MM.1S (cell line): Measurements from ENCODE around the gene SCIN.
"Not testable (repeated sequence)": the region's sequence is repeated elsewhere in the genome, so short reads cannot be mapped to it uniquely, and the experiment has no call there.

Source experiments
- EZH2 ChIP-seq: fragments of 300-600 bp; sonication (generic); optimal IDR thresholded peaks from 2 replicates; pipeline ENCODE3; 2017; ENCODE audit warnings: low read depth, mild to moderate bottlenecking, antibody characterized with exemption, low read length, mixed read lengths
- EZH2phosphoT487 ChIP-seq: fragments of 300-600 bp; sonication (generic); IDR thresholded peaks from 2 replicates; pipeline ENCODE4 v1.6.1; 2018; ENCODE audit warnings: antibody characterized with exemption, low read length
- TF ChIP-seq, protein P1 (sequence below): fragments of 300-600 bp; sonication (generic); IDR thresholded peaks from 2 replicates; pipeline ENCODE4 v1.5.1; 2016; ENCODE audit warnings: antibody characterized with exemption, low read length, mixed read lengths

DNA sequence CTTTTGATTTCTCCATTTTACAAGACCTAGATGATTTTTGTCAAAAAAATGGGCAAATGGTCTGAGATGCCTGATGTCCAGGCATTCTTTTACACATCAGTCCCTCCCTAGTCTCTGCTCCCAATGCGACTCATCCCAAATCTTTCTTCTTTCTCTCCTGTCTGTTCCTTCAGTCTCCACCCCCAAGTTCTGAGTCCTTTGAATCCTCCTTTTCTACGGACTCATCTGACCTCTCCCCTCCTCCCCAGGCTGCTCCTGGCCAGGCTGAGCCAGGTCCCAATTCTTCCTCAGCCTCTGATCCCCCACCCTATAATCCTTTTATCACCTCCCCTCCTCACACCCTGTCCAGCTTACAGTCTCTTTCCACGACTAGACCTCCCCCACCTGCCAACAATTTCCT is 90.5 kb downstream of the SCIN start:
- TF ChIP-seq, protein P1, sequence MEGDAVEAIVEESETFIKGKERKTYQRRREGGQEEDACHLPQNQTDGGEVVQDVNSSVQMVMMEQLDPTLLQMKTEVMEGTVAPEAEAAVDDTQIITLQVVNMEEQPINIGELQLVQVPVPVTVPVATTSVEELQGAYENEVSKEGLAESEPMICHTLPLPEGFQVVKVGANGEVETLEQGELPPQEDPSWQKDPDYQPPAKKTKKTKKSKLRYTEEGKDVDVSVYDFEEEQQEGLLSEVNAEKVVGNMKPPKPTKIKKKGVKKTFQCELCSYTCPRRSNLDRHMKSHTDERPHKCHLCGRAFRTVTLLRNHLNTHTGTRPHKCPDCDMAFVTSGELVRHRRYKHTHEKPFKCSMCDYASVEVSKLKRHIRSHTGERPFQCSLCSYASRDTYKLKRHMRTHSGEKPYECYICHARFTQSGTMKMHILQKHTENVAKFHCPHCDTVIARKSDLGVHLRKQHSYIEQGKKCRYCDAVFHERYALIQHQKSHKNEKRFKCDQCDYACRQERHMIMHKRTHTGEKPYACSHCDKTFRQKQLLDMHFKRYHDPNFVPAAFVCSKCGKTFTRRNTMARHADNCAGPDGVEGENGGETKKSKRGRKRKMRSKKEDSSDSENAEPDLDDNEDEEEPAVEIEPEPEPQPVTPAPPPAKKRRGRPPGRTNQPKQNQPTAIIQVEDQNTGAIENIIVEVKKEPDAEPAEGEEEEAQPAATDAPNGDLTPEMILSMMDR = not testable (repeated sequence)
- not testable (repeated sequence) for TF ChIP-seq EZH2, EZH2phosphoT487
